Neural crest cell (in vitro differentiated cells): ENCODE results near the gene UPF3A. TPM values are rescaled to one million over a fixed set of nuclear protein-coding genes. Genes with fewer than 3 reads are reported as not detected.
"Not testable (repeated sequence)": the region's sequence is repeated elsewhere in the genome, so short reads cannot be mapped to it uniquely, and the experiment has no call there.

Experiments used
- DNase-seq: peaks from one replicate; pipeline ENCODE4 v3.0.0; 2021; ENCODE audit warnings: low read depth, mixed read lengths, low spot score
- H3K27ac Mint-ChIP-seq: one replicate; pipeline ENCODE4 v1.8.0; 2021; ENCODE audit warnings: mild to moderate bottlenecking, mixed read lengths; ENCODE audit not compliant: unreplicated experiment
- H3K27me3 Mint-ChIP-seq: 2 replicates; pipeline ENCODE4 v1.8.0; 2021; ENCODE audit warnings: low read depth, mild to moderate bottlenecking, mixed read lengths
- H3K36me3 Mint-ChIP-seq: 2 replicates; pipeline ENCODE4 v1.8.0; 2021; ENCODE audit warnings: low read depth, mild to moderate bottlenecking, mixed read lengths
- H3K4me1 Mint-ChIP-seq: 2 replicates; pipeline ENCODE4 v1.8.0; 2021; ENCODE audit warnings: mixed read lengths
- H3K4me3 Mint-ChIP-seq: one replicate; pipeline ENCODE4 v1.8.0; 2021; ENCODE audit warnings: mild to moderate bottlenecking, mixed read lengths
- H3K9me3 Mint-ChIP-seq: 2 replicates; pipeline ENCODE4 v1.8.0; 2021; ENCODE audit warnings: mixed read lengths
- CTCF ChIP-seq: fragments of 200-600 bp; sonication (generic); conservative IDR thresholded peaks from 2 replicates; pipeline ENCODE4 v1.5.0; 2021; ENCODE audit warnings: antibody characterized with exemption, mild to moderate bottlenecking
- total RNA-seq: library from RNA; stranded (reverse); gene quantifications from 2 replicates; pipeline ENCODE4 v1.2.1, GENCODE V29; 2021

The UPF3A gene
- total RNA-seq, 1 donor from 2014 or later = 84.7 TPM

- Mint-ChIP-seq H3K4me1 (peaks cover 10% of the 10 kb centered on the region), H3K4me3 (no peak overlapping the region), H3K36me3 (peaks cover 28% of the 10 kb centered on the region), H3K27ac (no peak overlapping the region), H3K9me3 (no peaks in the 10 kb centered on the region), H3K27me3 (no peaks in the 10 kb centered on the region)
- TF ChIP-seq CTCF = no peak
- no peak for DNase-seq
Measured at GRCh38 chr13:114328034-114328433, 46.6 kb downstream of the UPF3A start.

- H3K4me3 Mint-ChIP-seq = no peak overlapping the region
- H3K27ac Mint-ChIP-seq = no peak overlapping the region
- H3K36me3 Mint-ChIP-seq = peaks cover 27% of the 10 kb centered on the region
- no peaks in the 10 kb centered on the region for H3K9me3 Mint-ChIP-seq
- no peak for DNase-seq
- H3K27me3 Mint-ChIP-seq = no peaks in the 10 kb centered on the region
- no peak for TF ChIP-seq CTCF
- peaks cover 10% of the 10 kb centered on the region for H3K4me1 Mint-ChIP-seq
Measured at GRCh38 chr13:114328595-114328994, 47.2 kb downstream of the UPF3A start.

GRCh38 chr13:114330086-114330485 is 48.7 kb downstream of the UPF3A start:
- no peak for TF ChIP-seq CTCF
- H3K27me3 Mint-ChIP-seq = no peaks in the 10 kb centered on the region
- no peak overlapping the region for H3K4me3 Mint-ChIP-seq
- peaks cover 10% of the 10 kb centered on the region for H3K4me1 Mint-ChIP-seq
- no peak for DNase-seq
- H3K27ac Mint-ChIP-seq = no peak overlapping the region
- peaks cover 15% of the 10 kb centered on the region for H3K36me3 Mint-ChIP-seq
- H3K9me3 Mint-ChIP-seq = no peaks in the 10 kb centered on the region

- H3K4me3 Mint-ChIP-seq = not testable (repeated sequence)
Measured at GRCh38 chr13:114333881-114334280, 52.5 kb downstream of the UPF3A start.

GRCh38 chr13:114334305-114335053 is 53.1 kb downstream of the UPF3A start:
- no peaks in the 10 kb centered on the region for H3K27me3 Mint-ChIP-seq
- no peak for DNase-seq
- no peaks in the 10 kb centered on the region for H3K4me1 Mint-ChIP-seq
- no peaks in the 10 kb centered on the region for H3K36me3 Mint-ChIP-seq
- no peak overlapping the region for H3K27ac Mint-ChIP-seq
- no peak for TF ChIP-seq CTCF
- H3K4me3 Mint-ChIP-seq = no peak overlapping the region
- H3K9me3 Mint-ChIP-seq = no peaks in the 10 kb centered on the region

More at GRCh38 chr13:114333881-114334280, 52.5 kb downstream of the UPF3A start:
- not testable (repeated sequence) for H3K27ac Mint-ChIP-seq, H3K27me3 Mint-ChIP-seq, DNase-seq, H3K9me3 Mint-ChIP-seq, H3K4me1 Mint-ChIP-seq, H3K36me3 Mint-ChIP-seq

- DNase-seq, H3K27me3 Mint-ChIP-seq, H3K4me1 Mint-ChIP-seq, H3K27ac Mint-ChIP-seq, H3K36me3 Mint-ChIP-seq, H3K9me3 Mint-ChIP-seq, H3K4me3 Mint-ChIP-seq: not testable (repeated sequence)
Measured at GRCh38 chr13:114336457-114336856, 55.1 kb downstream of the UPF3A start.
